GM18870 (cell line): ENCODE results near the gene PXDN.

ENCODE experiments used
- ATAC-seq: cut with Tn5 transposase; IDR thresholded peaks from one replicate; pipeline ENCODE4 v1.9.1; 2021; ENCODE audit warnings: moderate library complexity; ENCODE audit not compliant: unreplicated experiment

PXDN gene

GRCh38 chr2:1674276-1674675, 70.0 kb downstream of the PXDN start:
- ATAC-seq = no peak

GRCh38 chr2:1673160-1673944, 71.0 kb downstream of the PXDN start:
- no peak for ATAC-seq

- ATAC-seq = no peak
These were observed 71.6 kb downstream of the PXDN start for GRCh38 chr2:1672738-1673137.

- no peak for ATAC-seq
These were observed 72.4 kb downstream of the PXDN start for GRCh38 chr2:1671916-1672315.

- ATAC-seq = no peak
These were observed 73.7 kb downstream of the PXDN start for GRCh38 chr2:1670636-1671035.

GRCh38 chr2:1665761-1666505, 78.4 kb downstream of the PXDN start:
- no peak for ATAC-seq

GRCh38 chr2:1664698-1665097, 79.6 kb downstream of the PXDN start:
- no peak for ATAC-seq

- ATAC-seq = no peak
These were observed 80.2 kb downstream of the PXDN start for GRCh38 chr2:1664076-1664605.

- no peak for ATAC-seq
These were observed 80.7 kb downstream of the PXDN start for GRCh38 chr2:1663621-1664020.

GRCh38 chr2:1662606-1663180, 81.6 kb downstream of the PXDN start:
- no peak for ATAC-seq

- ATAC-seq = no peak
These were observed 82.3 kb downstream of the PXDN start for GRCh38 chr2:1661891-1662605.

- ATAC-seq = no peak
These were observed 83.4 kb downstream of the PXDN start for GRCh38 chr2:1660656-1661640.

- no peak for ATAC-seq
These were observed 84.3 kb downstream of the PXDN start for GRCh38 chr2:1659951-1660565.

GRCh38 chr2:1658394-1659151, 85.7 kb downstream of the PXDN start:
- no peak for ATAC-seq

- ATAC-seq = no peak
These were observed 87.1 kb downstream of the PXDN start for GRCh38 chr2:1656961-1657841.

GRCh38 chr2:1656326-1656960, 87.9 kb downstream of the PXDN start:
- no peak for ATAC-seq

- no peak for ATAC-seq
These were observed 88.9 kb downstream of the PXDN start for GRCh38 chr2:1655461-1655860.
